ENCODE data around the gene PDCD1.
"Not testable (repeated sequence)": the region's sequence is repeated elsewhere in the genome, so short reads cannot be mapped to it uniquely, and the experiment has no call there.

The PDCD1 gene

DNA sequence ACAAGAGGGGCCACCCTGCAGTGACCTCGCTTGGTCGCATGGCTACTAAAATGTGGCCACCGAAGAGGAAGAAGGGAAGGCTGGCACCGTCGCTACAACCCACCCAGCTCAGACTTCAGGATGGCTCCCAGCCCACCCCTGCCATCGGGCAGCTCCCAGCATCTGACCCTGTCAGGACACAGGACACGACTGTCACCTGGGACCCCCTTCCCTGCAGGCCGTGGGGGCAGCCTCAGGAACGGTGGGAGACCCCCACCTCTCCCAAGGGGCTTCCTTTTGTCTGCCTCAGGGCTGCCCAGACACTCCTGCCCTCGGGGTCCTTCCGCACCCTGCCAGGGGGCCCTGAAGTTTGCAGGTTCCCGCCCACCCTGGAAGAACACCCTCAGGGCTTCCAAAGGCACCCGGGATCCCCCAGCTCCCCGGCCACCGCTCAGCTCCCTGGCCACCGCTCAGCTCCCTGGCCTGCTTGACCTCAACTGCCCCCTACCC is 18.5 kb upstream of the PDCD1 start:
- no peak for DNase-seq

DNA sequence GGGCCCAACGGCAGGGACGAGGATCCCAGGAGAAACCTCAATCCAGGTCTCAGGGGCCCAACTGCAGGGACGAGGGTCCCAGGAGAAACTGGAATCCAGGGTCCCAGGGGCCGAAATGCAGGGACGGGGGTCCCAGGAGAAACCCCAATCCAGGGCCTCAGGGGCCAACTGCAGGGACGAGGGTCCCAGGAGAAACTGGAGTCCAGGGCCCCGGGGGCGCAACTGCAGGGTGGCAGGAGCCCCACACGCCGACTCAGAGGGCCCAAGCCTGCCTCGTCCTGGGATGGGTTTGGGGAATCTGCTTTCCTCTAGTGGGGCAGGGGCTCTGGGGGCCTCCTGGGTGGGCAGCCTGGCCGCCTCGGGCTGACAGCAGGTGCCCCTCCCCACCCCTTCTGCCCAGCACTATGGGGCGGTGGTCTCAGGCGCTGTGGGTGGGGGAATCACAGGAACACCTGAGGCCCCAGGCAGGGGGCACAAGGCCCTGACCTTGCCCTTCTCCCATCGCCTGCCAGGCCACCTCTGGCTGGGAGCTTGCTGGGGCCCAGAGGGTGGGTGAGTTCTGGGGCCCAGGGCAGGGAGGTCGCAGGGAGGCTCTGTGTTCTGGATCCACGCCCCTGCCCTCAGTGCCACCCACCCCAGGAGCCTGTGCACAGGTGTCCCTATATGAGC is 18.0 kb upstream of the PDCD1 start:
- DNase-seq, result no peak

DNA sequence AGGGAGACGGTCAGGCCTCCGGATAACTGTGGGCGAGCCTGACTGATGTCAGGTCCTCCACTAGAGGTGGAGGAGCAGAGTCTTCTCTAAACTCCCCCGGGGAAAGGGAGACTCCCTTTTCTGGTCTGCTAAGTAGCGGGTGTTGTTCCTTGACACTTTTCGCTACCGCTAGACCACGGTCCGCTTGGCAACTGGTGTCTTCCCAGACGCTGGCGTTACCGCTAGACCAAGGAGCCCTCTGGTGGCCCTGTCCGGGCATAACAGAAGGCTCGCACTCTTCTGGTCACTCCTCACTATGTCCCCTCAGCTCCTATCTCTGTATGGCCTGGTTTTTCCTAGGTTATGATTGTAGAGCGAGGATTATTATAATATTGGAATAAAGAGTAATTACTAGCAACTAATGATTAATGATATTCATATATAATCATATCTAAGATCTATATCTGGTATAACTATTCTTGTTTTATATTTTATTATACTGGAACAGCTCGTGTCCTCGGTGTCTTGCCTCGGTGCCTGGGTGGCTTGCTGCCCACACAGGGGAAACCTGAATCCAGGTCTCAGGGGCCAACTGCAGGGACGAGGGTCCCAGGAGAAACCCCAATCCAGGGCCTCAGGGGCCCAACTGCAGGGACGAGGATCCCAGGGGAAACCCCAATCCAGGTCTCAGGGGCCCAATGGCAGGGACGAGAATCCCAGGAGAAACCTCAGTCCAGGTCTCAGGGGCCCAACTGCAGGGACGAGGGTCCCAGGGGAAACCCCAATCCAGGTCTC is 17.2 kb upstream of the PDCD1 start:
- not testable (repeated sequence) for DNase-seq

DNA sequence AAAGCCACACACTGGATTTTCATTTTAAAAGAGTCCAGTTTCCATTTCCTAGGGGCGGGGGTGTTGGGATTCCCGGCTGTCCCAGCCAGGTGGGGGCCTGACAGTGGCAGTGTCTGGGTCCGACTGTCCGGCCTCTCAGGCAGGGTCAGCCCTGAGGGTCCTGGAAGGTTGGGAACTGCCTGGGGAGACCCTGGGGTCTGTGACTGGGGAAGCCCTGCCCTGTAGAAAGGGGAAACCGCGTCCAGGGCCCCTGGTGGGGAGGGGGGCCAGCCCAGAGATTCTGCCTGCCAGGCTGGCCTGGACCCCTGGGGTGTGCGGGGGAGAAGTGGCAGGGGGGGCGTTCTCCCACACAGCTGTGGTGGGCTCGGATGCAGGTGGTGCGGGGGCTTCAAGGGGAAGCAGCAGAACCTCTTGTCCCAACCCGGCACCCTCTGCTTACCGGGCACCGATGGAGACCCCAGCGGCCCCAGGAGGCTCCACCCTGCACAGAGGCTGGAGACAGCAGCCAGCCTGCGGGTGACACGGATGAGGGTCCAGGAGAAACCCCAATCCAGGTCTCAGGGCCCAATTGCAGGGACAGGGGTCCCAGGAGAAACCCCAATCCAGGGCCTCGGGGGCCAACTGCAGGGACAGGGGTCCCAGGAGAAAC is 15.7 kb upstream of the PDCD1 start:
- no peak for DNase-seq

DNA sequence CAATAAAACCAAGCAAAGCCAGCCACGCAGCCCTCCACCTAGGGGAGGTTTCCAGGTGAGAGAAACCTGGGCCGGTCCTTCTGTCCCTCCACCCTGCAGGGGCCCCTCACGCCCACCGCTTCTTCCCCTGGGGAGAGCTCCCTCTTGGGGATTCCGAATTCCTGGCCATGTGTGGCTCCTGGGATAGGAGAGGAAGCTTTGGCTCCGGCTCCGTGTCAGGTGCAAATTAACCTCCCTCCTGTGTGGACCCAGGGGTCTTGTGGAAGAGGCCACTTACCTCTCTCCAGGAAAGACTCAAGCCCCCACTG is 15.1 kb upstream of the PDCD1 start:
- no peak for DNase-seq

DNA sequence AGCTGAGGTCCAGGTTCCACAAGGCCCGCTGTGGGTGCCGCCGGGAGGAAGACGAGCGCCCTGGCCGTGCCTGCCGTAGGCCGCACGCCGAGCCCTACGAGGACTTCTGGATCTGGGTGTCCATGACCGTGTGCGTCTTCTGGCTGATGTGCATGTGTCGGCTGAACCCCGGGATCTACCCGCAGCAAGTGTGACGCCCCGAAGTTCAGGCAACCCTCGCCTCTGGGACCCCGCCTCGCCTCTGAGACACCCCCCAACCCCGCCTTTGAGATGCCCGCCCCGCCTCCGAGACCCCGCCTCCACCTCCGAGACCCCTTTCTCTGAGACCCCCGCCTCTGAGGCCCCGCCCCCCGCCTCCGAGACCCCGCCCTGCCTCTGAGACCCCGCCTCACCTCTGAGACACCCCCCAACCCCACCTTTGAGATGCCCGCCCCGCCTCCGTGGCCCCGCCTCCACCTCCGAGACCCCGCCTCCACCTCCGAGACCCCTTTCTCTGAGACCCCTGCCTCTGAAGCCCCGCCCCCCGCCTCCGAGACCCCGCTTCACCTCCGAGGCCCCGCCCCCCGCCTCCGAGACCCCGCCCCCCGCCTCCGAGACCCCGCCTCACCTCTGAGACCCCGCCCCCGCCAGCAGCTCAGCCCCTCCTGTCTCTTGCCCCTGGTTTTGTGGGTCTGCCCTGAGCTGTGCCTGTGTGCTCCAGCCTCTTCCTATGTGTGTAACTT is 14.5 kb upstream of the PDCD1 start:
- DNase-seq, result no peak

DNA sequence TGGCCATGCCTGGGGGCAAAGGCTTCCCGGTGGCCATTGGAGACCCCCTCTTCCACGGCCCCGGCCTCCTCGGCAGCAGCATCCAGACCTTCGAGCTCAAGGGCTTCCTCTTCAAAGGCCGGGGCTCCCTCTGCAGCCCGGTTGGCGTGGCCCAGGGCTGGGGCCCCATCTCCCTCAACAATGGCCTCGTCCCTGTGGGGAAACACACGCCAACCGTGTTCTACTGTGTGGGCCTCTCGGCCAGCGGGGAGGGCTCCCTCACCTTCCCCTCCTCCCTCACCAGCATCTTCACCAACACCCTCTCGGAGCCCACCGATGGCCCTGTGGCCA is 13.6 kb upstream of the PDCD1 start:
- DNase-seq, result no peak

DNA sequence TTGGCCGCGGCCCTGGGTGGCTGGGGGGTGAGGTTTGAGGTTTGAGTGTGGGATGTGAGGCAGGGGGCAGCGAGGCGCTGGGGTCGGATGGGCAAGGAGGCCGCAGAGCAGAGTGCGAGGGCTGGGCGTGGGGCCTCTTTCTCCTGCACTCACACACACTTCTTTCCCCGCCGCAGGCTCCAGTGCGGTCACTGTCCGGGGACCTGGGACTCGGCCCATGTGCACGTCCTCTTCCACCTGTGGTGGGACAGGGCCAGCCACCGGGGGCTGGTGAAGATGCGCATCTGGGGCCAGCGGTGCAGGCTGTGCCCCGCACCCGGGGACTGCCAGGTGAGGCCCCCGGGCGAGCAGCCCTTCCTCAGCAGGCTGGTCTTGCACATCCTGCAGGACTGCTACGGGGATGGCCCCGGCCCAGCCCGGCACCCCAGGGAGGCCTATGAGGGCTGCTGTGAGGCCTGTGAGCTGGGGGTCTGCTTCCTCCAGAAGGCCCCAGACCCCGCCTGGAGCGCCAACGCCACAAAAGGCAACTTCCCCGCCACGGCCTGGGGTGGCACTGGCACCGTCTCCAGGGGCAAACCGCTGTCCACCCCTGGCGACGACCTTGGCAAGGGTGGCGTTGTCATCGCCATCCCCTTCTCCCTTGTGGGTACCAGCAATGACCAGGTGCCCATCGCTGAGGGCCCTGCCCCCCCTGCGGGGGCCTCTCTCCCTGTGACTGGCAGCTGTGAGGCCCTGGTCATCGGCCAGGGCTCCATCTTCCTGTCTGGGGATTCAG is 13.0 kb upstream of the PDCD1 start:
- DNase-seq, result no peak

DNA sequence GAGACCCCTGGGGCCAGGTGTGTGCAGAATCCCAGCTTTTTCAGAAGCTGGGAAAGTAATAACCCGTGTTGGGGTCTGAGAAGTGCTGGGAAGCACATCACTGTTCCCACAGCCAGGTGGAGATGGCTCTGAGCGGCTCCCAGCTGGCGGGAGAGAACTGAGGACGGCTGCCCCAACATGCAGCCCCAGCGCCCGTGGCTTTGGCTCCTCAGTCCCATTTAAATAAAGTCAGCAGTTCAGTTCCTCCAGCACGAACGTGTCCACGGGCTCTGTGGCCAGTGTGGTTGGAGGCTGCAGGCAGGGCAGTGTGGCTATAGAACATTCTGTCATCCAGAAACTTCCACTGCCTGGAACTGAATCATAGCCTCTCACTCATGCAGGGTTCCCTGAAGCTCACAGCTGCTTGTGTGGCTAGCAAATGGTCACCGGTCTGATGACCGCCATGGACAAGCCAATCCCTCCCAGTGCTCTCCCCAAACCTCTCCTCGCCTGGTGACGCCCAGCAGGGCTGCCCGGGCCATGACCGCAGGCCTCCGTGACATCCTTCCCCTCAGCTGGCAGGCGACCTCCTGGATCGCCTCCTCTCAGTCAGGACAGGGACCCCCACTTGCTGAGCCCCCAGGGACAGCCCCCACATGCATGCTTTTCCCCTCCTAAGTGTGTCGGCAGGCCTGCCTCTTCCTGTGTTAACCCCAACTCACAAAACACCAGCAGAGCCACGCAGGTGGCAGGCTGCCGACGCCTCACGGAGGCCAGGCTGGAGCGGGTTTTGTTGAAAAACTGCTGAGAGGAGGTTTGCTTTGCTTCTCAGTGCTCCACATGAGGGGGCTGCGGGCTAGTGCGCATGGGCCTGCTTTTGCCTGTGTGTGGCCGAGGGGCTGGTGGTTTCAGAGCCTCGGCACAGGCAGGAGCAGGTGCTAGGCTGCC is 12.2 kb upstream of the PDCD1 start:
- DNase-seq, result no peak

DNA sequence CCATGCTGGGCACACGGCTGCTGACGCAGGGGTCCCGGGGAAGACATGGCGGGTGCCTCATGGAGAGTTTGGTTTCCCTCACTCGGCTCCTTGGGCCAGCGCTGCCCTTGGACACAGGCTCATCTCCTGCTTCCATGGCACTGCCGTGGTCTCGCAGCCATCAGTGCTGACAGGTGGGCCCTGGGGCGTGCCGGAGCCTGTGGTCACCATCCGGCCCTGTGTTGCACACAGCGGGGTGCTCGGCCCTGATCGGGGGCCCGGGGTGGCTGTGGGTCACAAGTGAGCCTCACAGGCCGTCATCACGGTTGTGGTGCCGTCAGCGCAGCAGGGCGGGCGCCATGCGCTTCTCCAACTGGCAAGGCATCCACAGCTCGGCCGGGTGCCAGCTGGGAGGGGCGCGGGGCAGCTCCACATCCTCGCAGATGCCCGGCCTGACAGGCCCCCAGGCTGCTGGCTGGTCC is 11.4 kb upstream of the PDCD1 start:
- DNase-seq, result no peak

DNA sequence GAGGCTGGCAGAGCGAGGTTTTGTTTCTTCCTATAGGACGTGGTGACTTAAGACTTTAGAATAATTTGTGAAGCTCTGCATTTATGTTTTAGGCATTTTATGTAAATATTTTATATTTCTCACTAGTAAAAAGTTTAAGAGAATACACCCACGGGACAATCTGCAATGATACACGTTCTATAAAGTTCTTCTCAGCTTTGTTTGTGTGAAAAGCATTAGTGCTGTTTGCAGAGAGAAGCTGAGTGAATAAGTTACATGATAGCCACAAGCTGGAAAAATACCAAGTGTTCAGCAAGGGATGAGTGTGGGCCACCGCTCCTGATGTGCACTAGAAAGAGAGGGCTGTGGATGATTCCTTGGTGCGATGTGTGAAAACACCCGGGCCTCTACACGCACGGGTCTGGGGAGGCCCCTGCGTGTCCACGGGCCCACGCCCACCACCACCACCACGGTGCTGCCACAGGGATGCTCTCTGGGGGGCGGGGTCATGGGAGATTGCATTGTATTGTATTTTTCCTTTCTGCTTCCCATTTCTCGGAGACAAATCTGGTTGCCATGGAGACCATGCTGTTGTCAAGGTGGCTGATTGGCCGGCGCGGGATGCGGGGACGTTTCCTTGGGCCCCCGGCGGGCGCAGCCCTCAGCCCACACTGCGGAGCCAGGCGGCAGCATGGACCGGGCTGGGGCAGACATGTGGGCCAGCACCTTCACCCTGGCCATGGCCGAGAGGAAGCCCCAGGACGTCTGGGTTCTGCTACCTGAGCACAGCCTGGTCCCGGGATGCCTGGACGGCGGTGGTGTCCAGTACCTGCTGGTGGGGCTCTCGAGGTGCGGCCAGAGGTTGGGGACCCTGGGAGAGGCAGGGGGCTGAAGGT is 10.6 kb upstream of the PDCD1 start, which contains the start of gene RTP5:
TSS of gene RTP5 (plus strand) at position 643 of the 875 bp plus-strand sequence. CDS start at position 671, 28 bp downstream.
- no peak for DNase-seq

DNA sequence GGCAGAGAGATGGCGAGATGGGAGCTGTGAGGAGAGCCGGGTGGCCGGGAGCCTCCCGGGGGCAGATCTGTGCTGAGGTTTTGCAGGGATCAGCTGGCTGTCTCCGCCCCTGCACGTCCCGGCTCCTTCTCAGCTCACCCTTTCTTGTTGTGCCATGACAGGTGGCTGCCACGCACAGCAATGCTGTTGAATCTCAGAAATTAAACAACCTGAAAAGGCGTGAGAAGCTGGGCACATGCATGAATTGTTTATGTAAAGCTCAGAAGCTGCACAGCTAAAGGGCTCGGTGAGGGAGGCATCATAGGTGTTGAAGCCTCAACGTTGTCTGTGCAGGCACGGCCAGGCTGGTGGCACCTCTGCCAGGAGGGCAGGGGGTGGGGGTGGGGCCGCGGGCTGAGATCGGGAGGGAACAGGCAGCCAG is 10.0 kb upstream of the PDCD1 start:
- no peak for DNase-seq

DNA sequence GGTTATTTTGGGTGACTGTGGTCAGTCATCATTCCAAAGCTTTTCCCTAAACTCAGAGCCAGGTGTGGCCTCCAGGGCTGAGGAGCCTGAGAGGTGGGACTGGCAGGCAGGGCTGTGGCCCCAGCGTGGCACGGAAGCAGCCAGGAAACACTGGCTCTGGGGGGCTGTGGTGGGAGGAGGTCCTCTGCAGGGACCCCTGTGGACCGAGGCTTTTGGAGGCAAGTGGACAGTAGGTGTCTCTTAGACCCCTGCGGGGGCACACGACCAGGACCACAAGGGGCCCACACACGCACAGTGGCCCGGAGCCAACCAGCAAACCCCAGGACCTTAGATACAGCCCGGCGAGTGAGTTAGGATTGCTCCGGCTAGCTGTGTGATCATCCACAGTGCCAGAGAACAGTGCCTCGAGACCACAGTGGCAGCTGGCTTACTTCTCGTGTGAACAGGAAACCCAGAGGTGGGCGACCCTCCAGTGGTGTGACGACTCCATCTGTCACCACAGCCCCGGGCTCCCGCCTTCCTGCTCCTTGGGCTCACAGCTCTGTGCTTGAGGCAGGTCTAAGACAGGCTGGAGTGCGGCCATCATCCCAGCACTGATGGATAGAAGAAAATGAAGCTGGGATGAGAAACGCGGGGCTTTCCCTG is 9.2 kb upstream of the PDCD1 start:
- no peak for DNase-seq

DNA sequence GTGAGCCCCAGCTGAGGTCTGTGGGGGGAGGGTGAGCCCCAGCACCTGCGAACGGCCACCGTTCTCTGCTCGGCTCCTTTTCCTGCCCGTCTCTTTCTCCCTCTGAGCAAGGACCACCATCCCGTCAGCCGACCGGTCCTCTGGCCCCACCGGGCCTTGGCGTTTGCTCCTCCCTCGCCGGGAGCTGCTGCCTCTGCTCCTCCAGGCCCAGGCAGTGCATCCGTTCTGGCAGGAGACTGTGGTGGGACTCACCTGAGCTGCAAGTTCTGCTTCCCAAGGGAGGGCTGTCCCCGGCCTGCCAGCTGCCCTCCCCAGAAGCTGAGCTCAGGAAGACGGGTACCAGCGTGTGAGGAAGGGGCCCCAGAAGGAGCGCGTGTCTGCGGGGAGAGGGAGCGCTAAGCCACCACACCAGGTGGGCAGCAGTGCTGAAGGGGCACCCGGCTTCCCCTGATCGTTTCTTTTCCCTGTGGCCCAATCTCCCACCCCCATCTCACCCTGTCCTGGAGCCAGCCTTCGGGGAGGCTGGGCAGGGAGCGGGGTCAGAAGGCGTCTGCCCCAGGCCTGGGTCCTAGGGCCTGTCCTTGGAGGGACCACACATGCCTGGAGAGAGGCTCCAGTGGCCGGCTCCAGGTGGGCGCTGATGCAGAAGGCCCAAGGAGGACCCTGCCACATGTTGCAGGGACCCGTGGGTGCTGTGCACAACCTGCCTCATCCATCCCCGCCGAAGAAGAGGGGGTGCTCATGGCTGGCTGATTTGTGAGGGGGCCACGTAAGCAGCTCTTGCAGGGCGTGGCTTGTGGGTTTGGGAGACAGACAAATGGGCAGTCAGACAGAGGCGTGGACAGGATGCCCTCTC is 8.3 kb upstream of the PDCD1 start:
- no peak for DNase-seq

DNA sequence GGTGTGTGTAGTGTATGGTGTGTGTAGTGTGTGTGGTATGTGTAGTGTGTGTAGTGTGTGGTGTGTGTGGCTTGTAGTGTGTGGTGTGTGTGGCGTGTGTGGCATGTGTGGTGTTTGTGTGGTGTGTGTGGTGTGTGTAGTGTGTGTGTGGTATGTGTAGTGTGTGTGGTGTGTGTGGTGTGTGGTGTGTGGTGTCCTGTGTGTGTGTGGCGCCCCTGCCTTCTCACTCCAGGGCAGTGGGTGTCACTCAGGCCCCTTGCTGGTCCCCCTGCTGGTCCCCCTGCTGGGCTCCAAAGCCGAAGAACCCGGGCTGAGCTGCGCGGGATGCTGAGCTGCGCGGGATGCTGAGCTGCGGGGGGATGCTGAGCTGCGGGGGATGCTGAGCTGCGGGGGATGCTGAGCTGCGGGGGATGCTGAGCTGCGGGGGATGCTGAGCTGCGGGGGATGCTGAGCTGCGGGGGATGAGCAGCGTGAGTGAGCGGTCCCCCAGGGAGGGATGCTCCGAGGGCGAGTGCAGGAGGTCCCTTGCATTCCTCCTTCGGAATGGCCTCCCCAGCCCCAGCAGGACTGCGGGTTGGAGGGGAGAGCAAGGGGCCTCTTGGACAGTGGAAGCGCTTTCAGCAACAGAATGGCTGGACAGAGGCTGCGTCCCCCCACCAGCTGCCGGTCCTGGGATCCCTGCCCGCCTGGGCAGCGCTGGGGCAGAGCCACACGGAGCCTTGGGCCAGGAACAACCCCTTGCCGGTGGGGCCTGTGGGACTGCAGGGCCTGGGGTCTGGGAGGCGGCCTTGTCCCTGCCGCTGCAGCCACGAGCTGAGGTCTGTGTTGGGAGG is 7.5 kb upstream of the PDCD1 start:
- DNase-seq, result peak; percentile 10

DNA sequence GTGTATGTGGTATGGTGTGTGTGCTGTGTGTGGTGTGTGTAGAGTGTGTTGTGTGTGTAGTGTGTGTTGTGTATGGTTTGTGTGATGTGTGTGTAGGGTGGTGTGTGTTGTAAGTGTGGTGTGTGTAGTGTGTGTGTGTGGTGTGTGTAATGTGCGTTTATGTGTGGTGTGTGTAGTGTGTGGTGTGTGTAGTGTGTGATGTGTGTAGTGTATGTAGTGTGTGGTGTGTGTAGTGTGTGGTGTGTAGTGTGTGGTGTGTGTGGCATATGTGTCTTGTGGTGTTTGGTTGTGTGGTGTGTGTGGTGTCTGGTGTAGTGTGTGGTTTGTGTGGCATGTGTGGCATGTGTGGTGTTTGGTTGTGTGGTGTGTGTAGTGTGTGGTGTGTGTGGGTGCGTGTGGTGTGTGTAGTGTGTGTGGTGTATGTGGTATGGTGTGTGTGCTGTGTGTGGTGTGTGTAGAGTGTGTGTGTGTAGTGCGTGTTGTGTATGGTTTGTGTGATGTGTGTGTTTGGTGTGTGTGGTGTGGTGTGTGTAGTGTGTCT is 6.8 kb upstream of the PDCD1 start:
- no peak for DNase-seq

DNA sequence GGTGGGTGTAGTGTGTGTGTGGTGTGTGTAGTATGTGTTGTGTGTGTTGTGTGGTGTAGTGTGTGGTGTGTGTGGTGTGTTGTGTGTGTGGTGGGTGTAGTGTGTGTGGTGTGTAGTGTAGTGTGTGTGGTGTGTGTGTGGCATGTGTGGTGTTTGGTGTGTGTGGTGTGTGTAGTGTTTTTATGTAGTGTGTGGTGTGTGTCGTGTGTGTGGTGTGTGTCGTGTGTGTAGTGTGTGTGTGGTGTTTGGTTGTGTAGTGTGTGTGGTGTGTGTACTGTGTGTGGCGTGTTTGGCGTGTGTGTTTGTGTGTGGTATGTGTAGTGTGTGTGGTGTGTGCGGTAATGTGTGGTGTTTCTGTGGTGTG is 6.1 kb upstream of the PDCD1 start:
- DNase-seq, result no peak
